ENCODE measurements around the gene DDR1. TPM values are rescaled to one million over a fixed set of nuclear protein-coding genes. Genes with fewer than 3 reads are reported as not detected.

DDR1 gene
- total RNA-seq: 1 to 10 TPM; 6.3 to 7.4 TPM

- Mint-ChIP-seq H3K27me3 (ENCODE audit: low read depth) (peaks cover 10% of the 10 kb centered on the region), H3K4me1 (ENCODE audit: low read depth) (peaks cover 31% of the 10 kb centered on the region), H3K36me3 (ENCODE audit: low read depth) (no peaks in the 10 kb centered on the region), H3K27ac (peak within 1 kb of the TSS; percentile 21), H3K4me3 (peak within 1 kb of the TSS; percentile 73), H3K9me3 (ENCODE audit: insufficient read depth) (no peaks in the 10 kb centered on the region)
- DNase-seq: peak; percentile 57
- ChIA-PET POLR2A (interaction anchor here (0.7 to 1.2 kb wide), 2 partner anchors 40 to 70 kb away, joined by 3 to 4 read pairs; no protein-coding TSS in a partner anchor), CTCF (interaction anchor here (0.9 to 3.1 kb wide), 8 partner anchors 31 to 430 kb away, joined by 3 to 21 read pairs (median 4); no protein-coding TSS in a partner anchor)
- peak; percentile 85 for ATAC-seq
Measured at GRCh38 chr6:30883685-30884520, at the start of gene DDR1. TSS of gene DDR1 (plus strand) at chr6:30884519. CDS start at chr6:30888730, 4,211 bp downstream.

GRCh38 chr6:30834646-30835045 lies 49.7 kb upstream of the DDR1 start:
- ChIA-PET CTCF (interaction anchor here (0.7 to 10.0 kb wide), 12 partner anchors 8 to 253 kb away, joined by 3 to 77 read pairs (median 4); partner anchors contain the start of gene VARS2), POLR2A (no interaction called here)
- no peaks in the 10 kb centered on the region for H3K27me3 Mint-ChIP-seq (ENCODE audit: low read depth)
- peak overlapping the region; percentile 53 for H3K4me3 Mint-ChIP-seq
- H3K9me3 Mint-ChIP-seq (ENCODE audit: insufficient read depth): no peaks in the 10 kb centered on the region
- H3K36me3 Mint-ChIP-seq (ENCODE audit: low read depth): peaks cover 3% of the 10 kb centered on the region
- peak; percentile 54 for ATAC-seq
- DNase-seq: peak; percentile 53
- H3K4me1 Mint-ChIP-seq (ENCODE audit: low read depth): peaks cover 55% of the 10 kb centered on the region
- H3K27ac Mint-ChIP-seq: peak overlapping the region; percentile 90

GRCh38 chr6:30835576-30835975 lies 48.7 kb upstream of the DDR1 start:
- Mint-ChIP-seq H3K27me3 (ENCODE audit: low read depth) (no peaks in the 10 kb centered on the region), H3K9me3 (ENCODE audit: insufficient read depth) (no peaks in the 10 kb centered on the region), H3K4me1 (ENCODE audit: low read depth) (peaks cover 51% of the 10 kb centered on the region), H3K27ac (peak overlapping the region; percentile 41), H3K4me3 (no peak overlapping the region), H3K36me3 (ENCODE audit: low read depth) (no peaks in the 10 kb centered on the region)
- ATAC-seq: no peak
- ChIA-PET POLR2A (no interaction called here), CTCF (interaction anchor here (1.0 to 10.0 kb wide), 5 partner anchors 7 to 244 kb away, joined by 3 to 77 read pairs (median 18); partner anchors contain the start of genes GTF2H4 and VARS2)
- DNase-seq: no peak

- Mint-ChIP-seq H3K27ac (no peak overlapping the region), H3K27me3 (ENCODE audit: low read depth) (no peaks in the 10 kb centered on the region), H3K9me3 (ENCODE audit: insufficient read depth) (no peaks in the 10 kb centered on the region), H3K4me3 (no peak overlapping the region), H3K36me3 (ENCODE audit: low read depth) (no peaks in the 10 kb centered on the region), H3K4me1 (ENCODE audit: low read depth) (peaks cover 51% of the 10 kb centered on the region)
- ATAC-seq (no peak), DNase-seq (no peak)
- CTCF ChIA-PET: interaction anchor here (0.7 to 10.0 kb wide), 8 partner anchors 6 to 251 kb away, joined by 3 to 77 read pairs (median 4); partner anchors contain the start of gene VARS2
- POLR2A ChIA-PET: interaction anchor here (0.5 kb wide), 1 partner anchor 77 kb away, joined by 3 read pairs; the partner anchor contains the start of gene VARS2
Measured at GRCh38 chr6:30836431-30836866, 47.9 kb upstream of the DDR1 start.

- no peak for ATAC-seq
- CTCF ChIA-PET: interaction anchor here (0.7 to 4.2 kb wide), 6 partner anchors 15 to 250 kb away, joined by 3 to 18 read pairs (median 4); partner anchors contain the start of gene VARS2
- POLR2A ChIA-PET: interaction anchor here (0.5 kb wide), 1 partner anchor 77 kb away, joined by 3 read pairs; the partner anchor contains the start of gene VARS2
Measured at GRCh38 chr6:30836957-30837356, 47.4 kb upstream of the DDR1 start.

GRCh38 chr6:30837432-30837831 lies 46.9 kb upstream of the DDR1 start:
- H3K36me3 Mint-ChIP-seq (ENCODE audit: low read depth): no peaks in the 10 kb centered on the region
- peaks cover 53% of the 10 kb centered on the region for H3K4me1 Mint-ChIP-seq (ENCODE audit: low read depth)
- H3K9me3 Mint-ChIP-seq (ENCODE audit: insufficient read depth): no peaks in the 10 kb centered on the region
- DNase-seq (no peak), ATAC-seq (no peak)
- ChIA-PET CTCF (interaction anchor here (0.7 to 4.2 kb wide), 6 partner anchors 15 to 250 kb away, joined by 3 to 18 read pairs (median 4); partner anchors contain the start of gene VARS2), POLR2A (no interaction called here)
- H3K4me3 Mint-ChIP-seq: no peak overlapping the region
- no peak overlapping the region for H3K27ac Mint-ChIP-seq
- H3K27me3 Mint-ChIP-seq (ENCODE audit: low read depth): no peaks in the 10 kb centered on the region

More at GRCh38 chr6:30836957-30837356, 47.4 kb upstream of the DDR1 start:
- no peak for DNase-seq
- no peaks in the 10 kb centered on the region for H3K36me3 Mint-ChIP-seq (ENCODE audit: low read depth)
- H3K4me3 Mint-ChIP-seq: no peak overlapping the region
- H3K27me3 Mint-ChIP-seq (ENCODE audit: low read depth): no peaks in the 10 kb centered on the region
- H3K9me3 Mint-ChIP-seq (ENCODE audit: insufficient read depth): no peaks in the 10 kb centered on the region
- H3K4me1 Mint-ChIP-seq (ENCODE audit: low read depth): peaks cover 51% of the 10 kb centered on the region
- no peak overlapping the region for H3K27ac Mint-ChIP-seq

- POLR2A ChIA-PET: no interaction called here
- Mint-ChIP-seq H3K27ac (no peak overlapping the region), H3K4me3 (no peak overlapping the region), H3K27me3 (ENCODE audit: low read depth) (no peaks in the 10 kb centered on the region), H3K9me3 (ENCODE audit: insufficient read depth) (no peaks in the 10 kb centered on the region), H3K4me1 (ENCODE audit: low read depth) (peaks cover 55% of the 10 kb centered on the region), H3K36me3 (ENCODE audit: low read depth) (no peaks in the 10 kb centered on the region)
- DNase-seq (no peak), ATAC-seq (no peak)
- CTCF ChIA-PET: interaction anchor here (0.7 to 8.4 kb wide), 5 partner anchors 7 to 75 kb away, joined by 3 to 77 read pairs (median 3); no protein-coding TSS in a partner anchor
Measured at GRCh38 chr6:30837870-30838269, 46.4 kb upstream of the DDR1 start.

GRCh38 chr6:30839671-30840070 lies 44.6 kb upstream of the DDR1 start:
- Mint-ChIP-seq H3K27me3 (ENCODE audit: low read depth) (no peaks in the 10 kb centered on the region), H3K9me3 (ENCODE audit: insufficient read depth) (no peaks in the 10 kb centered on the region), H3K36me3 (ENCODE audit: low read depth) (no peaks in the 10 kb centered on the region), H3K4me3 (no peak overlapping the region), H3K4me1 (ENCODE audit: low read depth) (peaks cover 61% of the 10 kb centered on the region), H3K27ac (no peak overlapping the region)
- DNase-seq (no peak), ATAC-seq (no peak)
- POLR2A ChIA-PET: no interaction called here
- CTCF ChIA-PET: interaction anchor here (8.4 kb wide), 1 partner anchor 8 kb away, joined by 77 read pairs; no protein-coding TSS in a partner anchor

- Mint-ChIP-seq H3K4me1 (ENCODE audit: low read depth) (peaks cover 60% of the 10 kb centered on the region), H3K27me3 (ENCODE audit: low read depth) (no peaks in the 10 kb centered on the region), H3K4me3 (no peak overlapping the region), H3K36me3 (ENCODE audit: low read depth) (no peaks in the 10 kb centered on the region), H3K9me3 (ENCODE audit: insufficient read depth) (no peaks in the 10 kb centered on the region), H3K27ac (peak overlapping the region; percentile 40)
- CTCF ChIA-PET: interaction anchor here (1.4 to 8.4 kb wide), 2 partner anchors 9 to 76 kb away, joined by 3 to 77 read pairs; no protein-coding TSS in a partner anchor
- no peak for DNase-seq
- ATAC-seq: no peak
- POLR2A ChIA-PET: interaction anchor here (0.6 to 0.8 kb wide), 2 partner anchors 41 to 45 kb away, joined by 3 read pairs; no protein-coding TSS in a partner anchor
Measured at GRCh38 chr6:30840084-30840934, 44.0 kb upstream of the DDR1 start.

- H3K36me3 Mint-ChIP-seq (ENCODE audit: low read depth): no peaks in the 10 kb centered on the region
- ATAC-seq: no peak
- POLR2A ChIA-PET: interaction anchor here (0.8 kb wide), 1 partner anchor 40 kb away, joined by 3 read pairs; no protein-coding TSS in a partner anchor
Measured at GRCh38 chr6:30840935-30841643, 43.2 kb upstream of the DDR1 start.

More at GRCh38 chr6:30840935-30841643, 43.2 kb upstream of the DDR1 start:
- CTCF ChIA-PET: interaction anchor here (1.4 to 8.4 kb wide), 2 partner anchors 10 to 75 kb away, joined by 3 to 77 read pairs; no protein-coding TSS in a partner anchor
- Mint-ChIP-seq H3K27me3 (ENCODE audit: low read depth) (no peaks in the 10 kb centered on the region), H3K4me3 (no peak overlapping the region), H3K9me3 (ENCODE audit: insufficient read depth) (no peaks in the 10 kb centered on the region), H3K4me1 (ENCODE audit: low read depth) (peaks cover 56% of the 10 kb centered on the region), H3K27ac (peak overlapping the region; percentile 40)
- DNase-seq: no peak

All from activated CD8-positive, alpha-beta T cell treated with anti-CD3 and anti-CD28 coated beads, Interleukin-2, amount 10 ng/mL, durations not matched to agents 7 days and 5 days (primary cell).